GM19397 (cell line): ENCODE measurements around the gene KRT35.

Source experiments
- ATAC-seq: cut with Tn5 transposase; IDR thresholded peaks from one replicate; pipeline ENCODE4 v1.9.1; 2021; ENCODE audit warnings: mild to moderate bottlenecking, moderate library complexity; ENCODE audit not compliant: unreplicated experiment

KRT35 gene

GRCh38 chr17:41428591-41429291, 52.2 kb downstream of the KRT35 start:
- ATAC-seq, result no peak
